Sigmoid colon (tissue), 7 donors: ENCODE measurements around the gene SUGCT. TPM values are rescaled to one million over a fixed set of nuclear protein-coding genes. Genes with fewer than 3 reads are reported as not detected.

ENCODE experiments used
- DNase-seq: peaks from one replicate; pipeline ENCODE4 v3.0.0-alpha.2; 2019
- H3K27ac ChIP-seq, 4 donors: fragments of 200-600 bp; sonication (generic); one replicate each; pipeline ENCODE4 v1.5.1; 2016 to 2019; ENCODE audit warnings: mild to moderate bottlenecking in 1 of 4
- H3K27me3 ChIP-seq, 3 donors: fragments of 200-600 bp; sonication (generic); one replicate each; pipeline ENCODE4 v1.5.1; 2019; ENCODE audit warnings: mild to moderate bottlenecking in 1 of 3
- H3K36me3 ChIP-seq, 4 donors: fragments of 200-600 bp; sonication (generic); one replicate each; pipeline ENCODE4 v1.5.1; 2016 to 2019
- H3K4me1 ChIP-seq, 4 donors: fragments of 200-600 bp; sonication (generic); one replicate each; pipeline ENCODE4 v1.5.1; 2017 to 2019
- H3K4me3 ChIP-seq, 4 donors: fragments of 200-600 bp; sonication (generic); one replicate each; pipeline ENCODE4 v1.5.1; 2017 to 2019; ENCODE audit warnings: mild to moderate bottlenecking in 2 of 4, moderate library complexity in 1 of 4
- H3K9me3 ChIP-seq, 4 donors: fragments of 200-600 bp in 3 of 4; sonication (generic) in 3 of 4; one replicate each; pipeline versions ENCODE4 v1.5.1 to v1.6.1; 2013 to 2019
- CTCF ChIP-seq, 4 experiments: fragments of 450-650 bp in 3 of 4; fragments of 200-600 bp in 1 of 4; IDR thresholded peaks; one replicate each; pipeline ENCODE4 v1.5.1; 2016 to 2019; ENCODE audit warnings: antibody characterized with exemption in 4 of 4, mild to moderate bottlenecking in 3 of 4, moderate library complexity in 2 of 4
- EP300 ChIP-seq, 4 donors: sonication (generic); formaldehyde crosslinking; IDR thresholded peaks; one replicate each; pipeline ENCODE4 v1.6.1; 2017; ENCODE audit warnings: antibody characterized with exemption in 4 of 4
- POLR2A ChIP-seq, 2 donors: fragments of 450-650 bp; IDR thresholded peaks; one replicate each; pipeline ENCODE4 v1.6.1; 2016; ENCODE audit warnings: antibody characterized with exemption in 2 of 2, mild to moderate bottlenecking in 2 of 2, moderate library complexity in 2 of 2
- POLR2AphosphoS5 ChIP-seq, 4 donors: sonication (generic); formaldehyde crosslinking; IDR thresholded peaks; one replicate each; pipeline ENCODE4 v1.6.1; 2017; ENCODE audit warnings: antibody characterized with exemption in 4 of 4
- WGBS, 2 donors: extraction: QIAGEN DNeasy Blood & Tissue Kit; methylation state at CpG; one replicate each; pipeline ENCODE4 v1.1.7; 2013; 5-methylcytosine and 5-hydroxymethylcytosine counted together
- intact Hi-C: fragments of 100-400 bp; cut with DNase I; formaldehyde crosslinking; loops from one replicate; pipeline ENCODE4 v1.15.1; 2023
- polyA plus RNA-seq, 3 donors: library from polyadenylated mRNA; stranded (reverse); fragments of 200-250 nt; gene quantifications; one replicate each; pipeline ENCODE4 v1.2.3, GENCODE V29; 2013
- total RNA-seq, 4 donors: library from RNA; depleted of rRNA; stranded (reverse); fragments of >200 nt; gene quantifications; one replicate each; pipeline ENCODE4 v1.1.0, GENCODE V29; 2016
- donor health status: healthy with polysubstance abuse.
- donor health status: Bipolar disorder and iron deficiency.
- donor health status: healthy.

Gene SUGCT
- total and polyA plus RNA-seq, 7 donors: 2.3 to 25.9 (median 6.3) TPM

GRCh38 chr7:40570223-40570622 lies 435.4 kb downstream of the SUGCT start:
- no peaks in the 10 kb centered on the region for H3K9me3 ChIP-seq
- 70 to 77% methylated on average over 1 of the region's 1 CpG for WGBS, 2 donors
- intact Hi-C loops: no loop called here
- H3K27me3 ChIP-seq: no peaks in the 10 kb centered on the region
- H3K36me3 ChIP-seq: no peaks in the 10 kb centered on the region
- TF ChIP-seq CTCF (IDR thresholded peaks at IDR 0.05): no peak
- TF ChIP-seq POLR2AphosphoS5 (IDR thresholded peaks at IDR 0.05): no peak
- no peak for TF ChIP-seq POLR2A (IDR thresholded peaks at IDR 0.05)
- no peak for TF ChIP-seq EP300 (IDR thresholded peaks at IDR 0.05)
- peaks cover 0 to 7% (median 0%) of the 10 kb centered on the region in 4 donors for H3K4me1 ChIP-seq
- H3K27ac ChIP-seq: no peak overlapping the region
- no peak overlapping the region for H3K4me3 ChIP-seq
- no peak for DNase-seq

- no peak overlapping the region for H3K4me3 ChIP-seq
- no peak for TF ChIP-seq POLR2AphosphoS5 (IDR thresholded peaks at IDR 0.05)
- no peak for TF ChIP-seq CTCF (IDR thresholded peaks at IDR 0.05)
- TF ChIP-seq EP300 (IDR thresholded peaks at IDR 0.05): no peak
- no peak for TF ChIP-seq POLR2A (IDR thresholded peaks at IDR 0.05)
- H3K27me3 ChIP-seq: no peaks in the 10 kb centered on the region
- no peaks in the 10 kb centered on the region for H3K36me3 ChIP-seq
- H3K9me3 ChIP-seq: no peaks in the 10 kb centered on the region
- WGBS, 2 donors: 81 to 89% methylated on average over 5 of the region's 5 CpGs
- intact Hi-C loops: no loop called here
- H3K4me1 ChIP-seq: peaks cover 0 to 7% (median 0%) of the 10 kb centered on the region in 4 donors
- peak overlapping the region in 1 of 4 donors; percentile 8 for H3K27ac ChIP-seq
- no peak for DNase-seq
Measured at GRCh38 chr7:40571796-40572195, 437.0 kb downstream of the SUGCT start.

- Histone ChIP-seq H3K9me3 (no peaks in the 10 kb centered on the region), H3K27me3 (no peaks in the 10 kb centered on the region), H3K27ac (no peak overlapping the region), H3K4me1 (peaks cover 0 to 7% (median 0%) of the 10 kb centered on the region in 4 donors), H3K36me3 (no peaks in the 10 kb centered on the region), H3K4me3 (no peak overlapping the region)
- 76 to 87% methylated on average over 8 of the region's 8 CpGs for WGBS, 2 donors
- intact Hi-C loops: no loop called here
- no peak for DNase-seq
- TF ChIP-seq CTCF (IDR thresholded peaks at IDR 0.05) (no peak), POLR2AphosphoS5 (IDR thresholded peaks at IDR 0.05) (no peak), EP300 (IDR thresholded peaks at IDR 0.05) (no peak), POLR2A (IDR thresholded peaks at IDR 0.05) (no peak)
Measured at GRCh38 chr7:40572810-40573465, 438.1 kb downstream of the SUGCT start.

GRCh38 chr7:40579401-40579800 lies 444.6 kb downstream of the SUGCT start:
- WGBS, 2 donors: 52 to 80% methylated on average over 5 of the region's 5 CpGs

More at GRCh38 chr7:40579401-40579800, 444.6 kb downstream of the SUGCT start:
- no peak for DNase-seq
- Histone ChIP-seq H3K4me1 (peaks cover 0 to 10% (median 4%) of the 10 kb centered on the region in 4 donors), H3K27me3 (no peaks in the 10 kb centered on the region), H3K9me3 (no peaks in the 10 kb centered on the region), H3K27ac (no peak overlapping the region), H3K36me3 (no peaks in the 10 kb centered on the region), H3K4me3 (no peak overlapping the region)
- TF ChIP-seq POLR2A (IDR thresholded peaks at IDR 0.05): no peak
- no peak for TF ChIP-seq CTCF (IDR thresholded peaks at IDR 0.05)
- TF ChIP-seq POLR2AphosphoS5 (IDR thresholded peaks at IDR 0.05): no peak
- no peak for TF ChIP-seq EP300 (IDR thresholded peaks at IDR 0.05)
- intact Hi-C loops: no loop called here
